CD14-positive monocyte (primary cell): ENCODE results near the gene RAB6A. TPM values are rescaled to one million over a fixed set of nuclear protein-coding genes. Genes with fewer than 3 reads are reported as not detected.
"Not testable (repeated sequence)": the region's sequence is repeated elsewhere in the genome, so short reads cannot be mapped to it uniquely, and the experiment has no call there.

Experiments
- DNase-seq, 3 donors: peaks; one replicate each; pipeline ENCODE4 v3.0.0-alpha.2; 2011 to 2022
- H2AFZ ChIP-seq: 2 replicates; pipeline ENCODE4 v1.6.0; 2012; ENCODE audit warnings: mild to moderate bottlenecking, low read depth, low read length, inconsistent platforms; ENCODE audit not compliant: insufficient read depth, poor library complexity, severe bottlenecking
- H3K27ac ChIP-seq, 2 donors: 1 replicate in 1 of 2; 2 replicates in 1 of 2; pipeline ENCODE4 v1.5.1; 2012 to 2013; ENCODE audit warnings: low read length in 2 of 2, control low read depth in 1 of 2, inconsistent platforms in 1 of 2, low read depth in 1 of 2, mild to moderate bottlenecking in 1 of 2
- H3K27me3 ChIP-seq, 2 donors: one replicate each; pipeline versions ENCODE4 v1.6.0 to v1.6.1; 2011 to 2013; ENCODE audit warnings: low read length in 2 of 2; ENCODE audit not compliant: control insufficient read depth in 2 of 2, insufficient read depth in 2 of 2
- H3K36me3 ChIP-seq, 2 donors: replicated peaks in 1 of 2; 1 replicate in 1 of 2; 2 replicates in 1 of 2; pipeline versions ENCODE4 v1.5.1 to v1.6.1; 2012 to 2013; ENCODE audit warnings: low read length in 2 of 2, control low read depth in 1 of 2, inconsistent platforms in 1 of 2, mild to moderate bottlenecking in 1 of 2; ENCODE audit not compliant: insufficient read depth in 2 of 2, control insufficient read depth in 1 of 2
- H3K4me1 ChIP-seq, 2 donors: 1 replicate in 1 of 2; 2 replicates in 1 of 2; pipeline versions ENCODE4 v1.5.1 to v1.6.1; 2012 to 2013; ENCODE audit warnings: low read length in 2 of 2, control low read depth in 1 of 2, inconsistent platforms in 1 of 2, mild to moderate bottlenecking in 1 of 2, moderate library complexity in 1 of 2; ENCODE audit not compliant: insufficient read depth in 2 of 2, control insufficient read depth in 1 of 2
- H3K4me2 ChIP-seq: replicated peaks from 2 replicates; pipeline ENCODE3; 2012; ENCODE audit warnings: low read length, moderate library complexity, mild to moderate bottlenecking; ENCODE audit not compliant: poor library complexity, severe bottlenecking; ENCODE audit errors: extremely low read depth
- H3K4me3 ChIP-seq, 3 experiments: fragments of 200-600 bp in 1 of 3; sonication (generic) in 1 of 3; replicated peaks in 1 of 3; 1 replicate in 2 of 3; 2 replicates in 1 of 3; pipeline ENCODE4 v1.5.1; 2011 to 2013; ENCODE audit warnings: low read length in 3 of 3, mild to moderate bottlenecking in 3 of 3, control low read depth in 2 of 3, low read depth in 2 of 3, inconsistent platforms in 1 of 3, moderate library complexity in 1 of 3
- H3K79me2 ChIP-seq: 2 replicates; pipeline ENCODE4 v1.6.0; 2012; ENCODE audit warnings: mild to moderate bottlenecking, control low read depth, inconsistent platforms, low read length, moderate library complexity; ENCODE audit not compliant: insufficient read depth
- H3K9ac ChIP-seq: 2 replicates; pipeline ENCODE4 v1.6.0; 2017; ENCODE audit warnings: low read length, mild to moderate bottlenecking; ENCODE audit not compliant: insufficient read depth, poor library complexity, severe bottlenecking
- H3K9me3 ChIP-seq, 2 donors: replicated peaks in 1 of 2; 1 replicate in 1 of 2; 2 replicates in 1 of 2; pipeline versions ENCODE4 v1.5.1 to v1.6.1; 2012 to 2013; ENCODE audit warnings: low read length in 2 of 2, control low read depth in 1 of 2; ENCODE audit not compliant: control insufficient read depth in 1 of 2, insufficient read depth in 1 of 2
- H4K20me1 ChIP-seq: 2 replicates; pipeline ENCODE4 v1.6.0; 2012; ENCODE audit warnings: mild to moderate bottlenecking, low read length, control low read depth, moderate library complexity; ENCODE audit not compliant: insufficient read depth
- H3K27ac Mint-ChIP-seq, 7 donors: one replicate each; pipeline ENCODE4 v1.8.0; 2020; ENCODE audit warnings: mild to moderate bottlenecking in 7 of 7, mixed read lengths in 7 of 7, moderate library complexity in 6 of 7, inconsistent platforms in 2 of 7
- H3K27me3 Mint-ChIP-seq, 3 donors: one replicate each; pipeline ENCODE4 v1.8.0; 2021 to 2022; ENCODE audit warnings: low read depth in 3 of 3, mild to moderate bottlenecking in 3 of 3, mixed read lengths in 3 of 3, moderate library complexity in 3 of 3, inconsistent platforms in 1 of 3
- H3K36me3 Mint-ChIP-seq, 2 donors: one replicate each; pipeline ENCODE4 v1.8.0; 2020; ENCODE audit warnings: mixed read lengths in 2 of 2, inconsistent platforms in 1 of 2, mild to moderate bottlenecking in 1 of 2
- H3K4me1 Mint-ChIP-seq: one replicate; pipeline ENCODE4 v1.8.0; 2020; ENCODE audit warnings: mild to moderate bottlenecking, mixed read lengths
- H3K4me3 Mint-ChIP-seq, 2 donors: one replicate each; pipeline ENCODE4 v1.8.0; 2020; ENCODE audit warnings: mild to moderate bottlenecking in 2 of 2, mixed read lengths in 2 of 2, moderate library complexity in 1 of 2
- H3K9me3 Mint-ChIP-seq, 7 donors: one replicate each; pipeline ENCODE4 v1.8.0; 2020 to 2022; ENCODE audit warnings: mixed read lengths in 7 of 7, mild to moderate bottlenecking in 6 of 7, moderate library complexity in 6 of 7, inconsistent platforms in 2 of 7
- WGBS: methylation state at CpG from one replicate; pipeline ENCODE4 v1.1.5; 2013; ENCODE audit warnings: missing lambda C conversion rate; ENCODE audit not compliant: insufficient coverage; 5-methylcytosine and 5-hydroxymethylcytosine counted together
- intact Hi-C, 2 donors: fragments of 100-400 bp; cut with micrococcal nuclease; formaldehyde crosslinking; loops; one replicate each; pipeline versions ENCODE4 v1.15.0 to v1.15.1; 2023
- polyA plus RNA-seq, 3 donors: library from polyadenylated mRNA; depleted of rRNA in 1 of 3; unstranded in 2 of 3; stranded (reverse) in 1 of 3; fragments of 300-500 nt in 2 of 3; fragments of >200 nt in 1 of 3; fragmentation: Illumina TruSeq in 2 of 3; gene quantifications; 1 replicate in 2 of 3; 2 replicates in 1 of 3; pipeline ENCODE4 v1.2.3, GENCODE V29; 2012 to 2021
- TF ChIP-seq, protein P1 (sequence below): fragments of 200-600 bp; IDR thresholded peaks from one replicate; pipeline ENCODE4 v1.8.0; 2022; ENCODE audit warnings: antibody characterized with exemption, mild to moderate bottlenecking

The RAB6A gene
- polyA plus RNA-seq, 3 donors = 38.3 to 91.3 (median 78.6) TPM

- Histone ChIP-seq H3K9me3 (no peaks in the 10 kb centered on the region), H3K36me3 (no peaks in the 10 kb centered on the region), H3K4me1 (peaks cover 13 to 21% of the 10 kb centered on the region in 2 donors), H3K27me3 (no peaks in the 10 kb centered on the region), H3K4me3 (peak within 1 kb of the TSS; percentile 60 to 95 (median 95)), H4K20me1 (no peaks in the 10 kb centered on the region), H3K4me2 (peak within 1 kb of the TSS; percentile 86), H3K27ac (peak within 1 kb of the TSS; percentile 78 to 90), H3K79me2 (peaks cover 29% of the 10 kb centered on the region), H2AFZ (peak within 1 kb of the TSS; percentile 93), H3K9ac (peak within 1 kb of the TSS; percentile 82)
- H3K36me3 Mint-ChIP-seq = peaks cover 0 to 3% of the 10 kb centered on the region in 2 donors
- peaks cover 0 to 2% (median 1%) of the 10 kb centered on the region in 3 donors for H3K27me3 Mint-ChIP-seq
- peaks cover 6% of the 10 kb centered on the region for H3K4me1 Mint-ChIP-seq
- peak; percentile 71 to 86 (median 75) for DNase-seq
- intact Hi-C loops = loop anchor here in 1 of 2 donors (5.0 kb wide), 1 partner anchor 36 kb away; no protein-coding TSS in a partner anchor
- TF ChIP-seq, protein P1, sequence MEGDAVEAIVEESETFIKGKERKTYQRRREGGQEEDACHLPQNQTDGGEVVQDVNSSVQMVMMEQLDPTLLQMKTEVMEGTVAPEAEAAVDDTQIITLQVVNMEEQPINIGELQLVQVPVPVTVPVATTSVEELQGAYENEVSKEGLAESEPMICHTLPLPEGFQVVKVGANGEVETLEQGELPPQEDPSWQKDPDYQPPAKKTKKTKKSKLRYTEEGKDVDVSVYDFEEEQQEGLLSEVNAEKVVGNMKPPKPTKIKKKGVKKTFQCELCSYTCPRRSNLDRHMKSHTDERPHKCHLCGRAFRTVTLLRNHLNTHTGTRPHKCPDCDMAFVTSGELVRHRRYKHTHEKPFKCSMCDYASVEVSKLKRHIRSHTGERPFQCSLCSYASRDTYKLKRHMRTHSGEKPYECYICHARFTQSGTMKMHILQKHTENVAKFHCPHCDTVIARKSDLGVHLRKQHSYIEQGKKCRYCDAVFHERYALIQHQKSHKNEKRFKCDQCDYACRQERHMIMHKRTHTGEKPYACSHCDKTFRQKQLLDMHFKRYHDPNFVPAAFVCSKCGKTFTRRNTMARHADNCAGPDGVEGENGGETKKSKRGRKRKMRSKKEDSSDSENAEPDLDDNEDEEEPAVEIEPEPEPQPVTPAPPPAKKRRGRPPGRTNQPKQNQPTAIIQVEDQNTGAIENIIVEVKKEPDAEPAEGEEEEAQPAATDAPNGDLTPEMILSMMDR = no peak
- peak within 1 kb of the TSS; percentile 99 to 100 for H3K4me3 Mint-ChIP-seq
- no peaks in the 10 kb centered on the region for H3K9me3 Mint-ChIP-seq
- 1% methylated on average over 32 of the region's 44 CpGs for whole genome bisulfite sequencing
- peak within 1 kb of the TSS; percentile 89 to 98 (median 98) for H3K27ac Mint-ChIP-seq
Observed at GRCh38 chr11:73787643-73788558, 27.0 kb upstream of the RAB6A start, which contains the start of gene MRPL48. TSS of gene MRPL48 (plus strand) at chr11:73787874. CDS start at chr11:73787972, 98 bp downstream.

DNA sequence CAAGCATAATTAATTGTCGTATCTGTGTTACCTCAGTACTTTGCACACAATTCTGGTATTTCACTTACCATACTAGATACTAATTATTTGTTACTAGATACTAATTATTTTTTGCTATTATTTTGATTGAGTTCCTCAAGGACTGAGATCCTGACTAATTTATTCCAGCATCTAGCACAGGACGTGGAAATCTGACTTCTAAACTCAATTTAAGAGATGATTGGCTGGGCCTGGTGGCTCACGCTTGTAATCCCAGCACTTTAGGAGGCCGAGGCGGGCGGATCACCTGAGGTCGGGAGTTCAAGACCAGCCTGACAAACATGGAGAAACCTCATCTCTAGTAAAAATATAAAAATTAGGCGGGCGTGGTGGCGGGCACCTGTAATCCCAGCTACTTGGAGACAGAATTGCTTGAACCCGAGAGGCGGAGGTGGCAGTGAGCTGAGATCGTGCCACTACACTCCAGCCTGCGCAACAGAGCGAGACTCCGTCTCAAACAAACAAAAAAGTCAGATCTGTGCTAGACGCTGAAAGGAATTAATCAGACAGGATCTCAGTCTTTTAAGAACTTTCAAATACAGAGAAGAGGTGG lies 26.3 kb upstream of the RAB6A start:
- DNase-seq = no peak
- intact Hi-C loops = loop anchor here in 1 of 2 donors (5.0 kb wide), 1 partner anchor 35 kb away; no protein-coding TSS in a partner anchor
- Histone ChIP-seq H3K79me2 (peaks cover 29% of the 10 kb centered on the region), H2AFZ (peak overlapping the region; percentile 93), H3K4me1 (peaks cover 13 to 21% of the 10 kb centered on the region in 2 donors), H3K9me3 (no peaks in the 10 kb centered on the region), H4K20me1 (no peaks in the 10 kb centered on the region), H3K4me3 (peak overlapping the region in 2 of 3 experiments; percentile 95), H3K27ac (peak overlapping the region; percentile 78 to 90), H3K27me3 (no peaks in the 10 kb centered on the region), H3K9ac (peak overlapping the region; percentile 82), H3K4me2 (peak overlapping the region; percentile 86), H3K36me3 (no peaks in the 10 kb centered on the region)
- H3K27ac Mint-ChIP-seq = peak overlapping the region; percentile 89 to 98 (median 98)
- peaks cover 6% of the 10 kb centered on the region for H3K4me1 Mint-ChIP-seq
- peaks cover 1 to 2% (median 2%) of the 10 kb centered on the region in 3 donors for H3K27me3 Mint-ChIP-seq
- H3K36me3 Mint-ChIP-seq = peaks cover 0 to 3% of the 10 kb centered on the region in 2 donors
- peak overlapping the region; percentile 99 to 100 for H3K4me3 Mint-ChIP-seq
- TF ChIP-seq, protein P1 = no peak
- H3K9me3 Mint-ChIP-seq = no peaks in the 10 kb centered on the region
- 97% methylated on average over 5 of the region's 17 CpGs for WGBS

DNA sequence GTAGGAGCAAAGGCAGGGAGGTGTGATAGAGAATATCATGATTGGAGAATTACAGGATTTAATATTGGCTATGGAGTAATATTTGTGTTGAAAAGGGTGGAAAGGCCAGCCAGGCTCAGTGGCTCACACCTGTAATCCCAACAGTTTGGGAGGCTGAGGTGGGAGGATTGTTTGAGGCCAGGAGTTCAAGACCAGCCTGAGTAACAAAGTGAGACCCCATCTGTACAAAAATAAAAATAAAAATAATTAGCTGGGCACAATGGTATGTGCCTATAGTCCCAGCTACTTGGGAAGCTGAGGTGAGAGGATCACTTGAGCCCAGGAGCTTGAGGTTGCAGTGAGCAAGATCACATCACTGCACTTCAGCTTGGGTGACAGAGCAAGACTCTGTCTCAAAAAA lies 24.6 kb upstream of the RAB6A start:
- not testable (repeated sequence) for H3K4me3 Mint-ChIP-seq, H4K20me1 ChIP-seq, H3K27ac Mint-ChIP-seq, H3K4me3 ChIP-seq, H3K9me3 ChIP-seq, H2AFZ ChIP-seq, H3K4me1 Mint-ChIP-seq, H3K27me3 ChIP-seq, H3K9me3 Mint-ChIP-seq, H3K36me3 ChIP-seq, DNase-seq, H3K4me2 ChIP-seq, H3K36me3 Mint-ChIP-seq, H3K9ac ChIP-seq, H3K27ac ChIP-seq, H3K27me3 Mint-ChIP-seq
- H3K4me1 ChIP-seq = peaks cover 13 to 21% of the 10 kb centered on the region in 2 donors
- peaks cover 16% of the 10 kb centered on the region for H3K79me2 ChIP-seq
- intact Hi-C loops = loop anchor here in 1 of 2 donors (5.0 kb wide), 1 partner anchor 33 kb away; no protein-coding TSS in a partner anchor
